BJ (cell line): ENCODE results near the gene SLC34A1. TPM values are rescaled to one million over a fixed set of nuclear protein-coding genes. Genes with fewer than 3 reads are reported as not detected.
A peak's percentile ranks its signal among the peaks of the same experiment; 100 is the strongest.

ENCODE experiments used
- CTCF ChIA-PET: fragments of 350-600 bp; formaldehyde crosslinking; extraction: SDS; loops from one replicate; lab custom pipeline; 2021; ENCODE audit warnings: antibody characterized with exemption, inconsistent platforms; lab: Yijun Ruan, JAX
- POLR2A ChIA-PET: fragments of 300-600 bp; sonication (Branson Sonifier 250); formaldehyde crosslinking; extraction: SDS; loops from one replicate; lab custom pipeline; 2021; ENCODE audit warnings: antibody characterized with exemption; lab: Charles Lee
- DNase-seq: peaks from one replicate; pipeline ENCODE4 v3.0.0-alpha.2; 2011; ENCODE audit warnings: low read depth
- H3K27me3 ChIP-seq: 2 replicates; pipeline ENCODE4 v1.6.0; 2011; ENCODE audit warnings: low read length; ENCODE audit not compliant: control insufficient read depth, insufficient read depth
- H3K36me3 ChIP-seq: 2 replicates; pipeline ENCODE4 v1.5.1; 2011; ENCODE audit warnings: low read length; ENCODE audit not compliant: control insufficient read depth, insufficient read depth
- H3K4me3 ChIP-seq: 2 replicates; pipeline ENCODE4 v1.5.1; 2011; ENCODE audit warnings: low read depth, mild to moderate bottlenecking, control low read depth, low read length
- CTCF ChIP-seq: IDR thresholded peaks from 2 replicates; pipeline ENCODE4 v1.5.1; 2011; ENCODE audit warnings: low read depth, mild to moderate bottlenecking, control low read depth, inconsistent platforms, low read length, moderate library complexity; ENCODE audit not compliant: insufficient read depth
- polyA plus RNA-seq: library from polyadenylated mRNA; depleted of rRNA; stranded (reverse); fragments of >200 nt; gene quantifications from 2 replicates; pipeline ENCODE4 v1.2.3, GENCODE V29; 2011

The SLC34A1 gene
- polyA plus RNA-seq, 1 experiment, result not detected

- DNase-seq, result no peak
- H3K27me3 ChIP-seq, result peaks cover 17% of the 10 kb centered on the region
- POLR2A ChIA-PET, result no interaction called here
- CTCF ChIA-PET, result interaction anchor here (0.9 to 4.0 kb wide), 2 partner anchors 10 to 23 kb away, joined by 4 to 37 read pairs; no protein-coding TSS in a partner anchor
- no peak for TF ChIP-seq CTCF
- H3K36me3 ChIP-seq, result no peaks in the 10 kb centered on the region
- no peak overlapping the region for H3K4me3 ChIP-seq
These were observed 3.5 kb upstream of the SLC34A1 start for GRCh38 chr5:177380805-177381126.

GRCh38 chr5:177382423-177383029 is 1.7 kb upstream of the SLC34A1 start:
- H3K36me3 ChIP-seq, result no peaks in the 10 kb centered on the region
- ChIA-PET CTCF (interaction anchor here (0.9 to 3.4 kb wide), 7 partner anchors 10 to 269 kb away, joined by 3 to 13 read pairs (median 4); partner anchors contain the start of gene DDX41), POLR2A (no interaction called here)
- no peak for DNase-seq
- no peak overlapping the region for H3K4me3 ChIP-seq
- peaks cover 25% of the 10 kb centered on the region for H3K27me3 ChIP-seq
- TF ChIP-seq CTCF, result peak; percentile 41; the same call in 1 of the 2 replicates

GRCh38 chr5:177383181-177383580 is 1.1 kb upstream of the SLC34A1 start:
- no peak for DNase-seq
- ChIA-PET POLR2A (interaction anchor here (0.7 kb wide), 1 partner anchor 80 kb away, joined by 5 read pairs; no protein-coding TSS in a partner anchor), CTCF (interaction anchor here (0.9 to 3.4 kb wide), 8 partner anchors 11 to 270 kb away, joined by 3 to 13 read pairs (median 4); partner anchors contain the start of gene DDX41)
- H3K4me3 ChIP-seq, result no peak overlapping the region
- no peak for TF ChIP-seq CTCF
- H3K36me3 ChIP-seq, result no peaks in the 10 kb centered on the region
- H3K27me3 ChIP-seq, result peaks cover 25% of the 10 kb centered on the region

GRCh38 chr5:177385720-177386119 is 1.5 kb downstream of the SLC34A1 start:
- no peak overlapping the region for H3K4me3 ChIP-seq
- no peak for DNase-seq
- ChIA-PET POLR2A (no interaction called here), CTCF (interaction anchor here (0.6 to 9.6 kb wide), 7 partner anchors 9 to 76 kb away, joined by 3 to 217 read pairs (median 4); partner anchors contain the start of gene PRR7)
- TF ChIP-seq CTCF, result no peak
- H3K36me3 ChIP-seq, result no peaks in the 10 kb centered on the region
- H3K27me3 ChIP-seq, result peaks cover 25% of the 10 kb centered on the region

GRCh38 chr5:177386542-177386941 is 2.3 kb downstream of the SLC34A1 start:
- H3K36me3 ChIP-seq, result no peaks in the 10 kb centered on the region
- no peak overlapping the region for H3K4me3 ChIP-seq
- DNase-seq, result no peak
- H3K27me3 ChIP-seq, result peaks cover 23% of the 10 kb centered on the region
- ChIA-PET CTCF (interaction anchor here (0.8 to 9.6 kb wide), 9 partner anchors 11 to 77 kb away, joined by 3 to 217 read pairs (median 3); partner anchors contain the start of gene PRR7), POLR2A (no interaction called here)
- no peak for TF ChIP-seq CTCF
